Progenitor cell of endocrine pancreas (in vitro differentiated cells): ENCODE results near the gene CLBA1. TPM values are rescaled to one million over a fixed set of nuclear protein-coding genes. Genes with fewer than 3 reads are reported as not detected.

Experiments
- DNase-seq: peaks from one replicate; pipeline ENCODE4 v3.0.0; 2021; ENCODE audit warnings: low spot score; ENCODE audit not compliant: unreplicated experiment
- H3K27ac Mint-ChIP-seq: 2 replicates; pipeline ENCODE4 v1.8.0; 2021; ENCODE audit warnings: mild to moderate bottlenecking, moderate library complexity, mixed read lengths
- H3K27me3 Mint-ChIP-seq: 2 replicates; pipeline ENCODE4 v1.8.0; 2021; ENCODE audit warnings: mixed read lengths
- H3K36me3 Mint-ChIP-seq: 2 replicates; pipeline ENCODE4 v1.8.0; 2022; ENCODE audit warnings: mixed read lengths; ENCODE audit not compliant: insufficient read depth
- H3K4me1 Mint-ChIP-seq: 2 replicates; pipeline ENCODE4 v1.8.0; 2021; ENCODE audit warnings: low read depth, mixed read lengths
- H3K4me3 Mint-ChIP-seq: 2 replicates; pipeline ENCODE4 v1.8.0; 2021; ENCODE audit warnings: low read depth, mild to moderate bottlenecking, moderate library complexity, mixed read lengths
- H3K9me3 Mint-ChIP-seq: 2 replicates; pipeline ENCODE4 v1.8.0; 2021; ENCODE audit warnings: low read depth, mixed read lengths
- total RNA-seq: library from RNA; stranded (reverse); gene quantifications from 2 replicates; pipeline ENCODE4 v1.2.1, GENCODE V29; 2021
- TF ChIP-seq, protein P1 (sequence below): fragments of 200-600 bp; sonication (generic); IDR thresholded peaks from one replicate; pipeline ENCODE4 v1.5.0; 2021; ENCODE audit warnings: antibody characterized with exemption, mild to moderate bottlenecking; ENCODE audit not compliant: unreplicated experiment

CLBA1 gene
- total RNA-seq, 1 donor from 2014 or later: 20.8 TPM

GRCh38 chr14:105015242-105015641 is 29.7 kb downstream of the CLBA1 start:
- Mint-ChIP-seq H3K36me3 (no peaks in the 10 kb centered on the region), H3K27me3 (no peaks in the 10 kb centered on the region), H3K9me3 (no peaks in the 10 kb centered on the region), H3K4me1 (peaks cover 25% of the 10 kb centered on the region), H3K27ac (peak overlapping the region; percentile 49), H3K4me3 (no peak overlapping the region)
- TF ChIP-seq, protein P1, sequence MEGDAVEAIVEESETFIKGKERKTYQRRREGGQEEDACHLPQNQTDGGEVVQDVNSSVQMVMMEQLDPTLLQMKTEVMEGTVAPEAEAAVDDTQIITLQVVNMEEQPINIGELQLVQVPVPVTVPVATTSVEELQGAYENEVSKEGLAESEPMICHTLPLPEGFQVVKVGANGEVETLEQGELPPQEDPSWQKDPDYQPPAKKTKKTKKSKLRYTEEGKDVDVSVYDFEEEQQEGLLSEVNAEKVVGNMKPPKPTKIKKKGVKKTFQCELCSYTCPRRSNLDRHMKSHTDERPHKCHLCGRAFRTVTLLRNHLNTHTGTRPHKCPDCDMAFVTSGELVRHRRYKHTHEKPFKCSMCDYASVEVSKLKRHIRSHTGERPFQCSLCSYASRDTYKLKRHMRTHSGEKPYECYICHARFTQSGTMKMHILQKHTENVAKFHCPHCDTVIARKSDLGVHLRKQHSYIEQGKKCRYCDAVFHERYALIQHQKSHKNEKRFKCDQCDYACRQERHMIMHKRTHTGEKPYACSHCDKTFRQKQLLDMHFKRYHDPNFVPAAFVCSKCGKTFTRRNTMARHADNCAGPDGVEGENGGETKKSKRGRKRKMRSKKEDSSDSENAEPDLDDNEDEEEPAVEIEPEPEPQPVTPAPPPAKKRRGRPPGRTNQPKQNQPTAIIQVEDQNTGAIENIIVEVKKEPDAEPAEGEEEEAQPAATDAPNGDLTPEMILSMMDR: no peak
- DNase-seq: no peak

DNA sequence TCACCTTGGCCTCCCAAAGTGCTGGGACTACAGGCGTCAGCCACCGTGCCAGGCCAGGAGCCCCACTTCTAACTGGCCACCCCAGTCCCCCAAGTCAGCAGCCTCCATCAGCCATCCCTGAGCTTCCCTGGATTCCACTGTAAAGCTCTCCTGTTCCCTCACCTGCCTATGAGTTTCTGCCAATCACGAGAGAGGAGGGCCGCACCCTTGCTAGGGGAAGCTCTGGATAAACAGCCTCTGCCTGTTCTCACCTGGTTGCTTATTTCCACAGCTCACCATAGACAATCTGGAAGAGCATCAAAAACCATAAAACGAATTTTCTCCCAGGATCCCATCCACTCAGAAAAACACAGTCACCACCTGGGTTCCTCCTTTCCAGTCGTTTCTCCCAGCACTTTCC is 30.3 kb downstream of the CLBA1 start:
- no peak for DNase-seq
- H3K9me3 Mint-ChIP-seq: no peaks in the 10 kb centered on the region
- TF ChIP-seq, protein P1: no peak
- peak overlapping the region; percentile 33 for H3K27ac Mint-ChIP-seq
- no peaks in the 10 kb centered on the region for H3K36me3 Mint-ChIP-seq
- H3K27me3 Mint-ChIP-seq: no peaks in the 10 kb centered on the region
- peaks cover 25% of the 10 kb centered on the region for H3K4me1 Mint-ChIP-seq
- H3K4me3 Mint-ChIP-seq: no peak overlapping the region

DNA sequence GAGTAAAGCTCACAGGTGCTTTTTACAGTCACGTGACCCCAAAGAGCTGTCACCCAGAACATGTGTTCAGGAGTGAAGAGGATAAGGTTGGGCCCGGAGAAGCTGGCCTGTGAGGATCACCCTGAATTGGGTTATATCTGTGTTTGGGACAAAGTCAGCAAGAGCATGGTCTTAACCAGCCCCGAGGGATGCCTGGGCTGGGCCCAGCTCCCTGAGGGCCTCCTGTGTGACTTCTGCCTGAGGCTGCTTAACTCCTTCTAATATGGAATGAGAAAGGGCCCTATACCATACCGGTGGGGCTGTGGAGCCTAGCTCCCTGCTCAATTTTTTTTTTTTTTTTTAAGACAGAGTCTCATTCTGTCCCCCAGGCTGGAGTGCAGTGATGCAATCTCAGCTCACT is 32.8 kb downstream of the CLBA1 start:
- no peak overlapping the region for H3K27ac Mint-ChIP-seq
- no peaks in the 10 kb centered on the region for H3K9me3 Mint-ChIP-seq
- peaks cover 28% of the 10 kb centered on the region for H3K4me1 Mint-ChIP-seq

DNA sequence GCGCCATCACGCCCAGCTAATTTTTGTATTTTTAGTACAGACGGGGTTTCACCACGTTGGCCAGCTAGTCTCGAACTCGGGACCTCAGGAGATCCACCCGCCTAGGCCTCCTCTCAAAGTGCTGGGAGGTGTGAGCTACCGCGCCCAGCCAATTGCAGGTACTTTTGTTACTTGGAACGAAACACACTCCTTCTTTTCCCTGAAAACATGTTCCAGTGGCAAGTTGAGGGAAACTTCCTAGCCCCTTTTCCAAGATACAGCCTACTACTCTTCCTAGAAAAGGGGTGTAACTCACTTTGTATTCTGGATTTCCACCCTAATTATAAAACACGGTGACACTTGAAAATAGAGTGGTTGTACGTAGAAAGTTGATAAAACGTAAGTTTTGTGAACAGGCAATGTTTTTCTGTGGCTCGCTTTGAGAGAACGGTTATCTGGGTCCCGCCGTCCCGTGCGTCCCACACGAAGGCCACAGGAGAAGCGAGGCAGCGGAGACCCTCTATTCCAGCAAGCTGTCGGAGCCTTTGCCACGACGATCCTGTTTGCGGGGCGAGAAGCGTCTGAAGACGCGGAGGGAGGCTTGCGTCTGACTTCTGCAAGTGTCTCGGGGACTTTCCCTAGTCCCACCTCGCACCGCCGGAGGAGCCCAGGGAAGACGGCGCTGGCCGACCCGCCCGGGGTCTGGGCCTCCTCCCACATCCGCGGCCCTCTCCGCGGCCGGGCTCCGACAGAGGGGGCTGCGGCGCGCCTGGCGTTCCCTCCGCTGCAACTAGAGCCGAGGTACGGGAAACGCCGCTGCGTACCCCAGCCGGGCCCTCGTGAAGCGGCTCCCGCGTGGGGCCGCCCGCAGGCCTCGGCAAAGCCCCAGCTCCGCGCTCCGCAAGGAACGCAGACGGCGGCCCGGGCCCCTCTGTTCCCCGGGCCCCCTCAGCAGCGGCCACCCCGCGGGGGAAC is 34.5 kb downstream of the CLBA1 start:
- Mint-ChIP-seq H3K4me1 (peaks cover 27% of the 10 kb centered on the region), H3K36me3 (no peaks in the 10 kb centered on the region), H3K27ac (peak overlapping the region; percentile 96), H3K27me3 (no peaks in the 10 kb centered on the region), H3K9me3 (no peaks in the 10 kb centered on the region), H3K4me3 (peak overlapping the region; percentile 84)
- TF ChIP-seq, protein P1: peak; percentile 33
- DNase-seq: peak; percentile 49

More for the DNA sequence above, 32.8 kb downstream of the CLBA1 start:
- H3K36me3 Mint-ChIP-seq: no peaks in the 10 kb centered on the region
- TF ChIP-seq, protein P1: no peak
- DNase-seq: no peak
- peak overlapping the region; percentile 39 for H3K4me3 Mint-ChIP-seq
- H3K27me3 Mint-ChIP-seq: no peaks in the 10 kb centered on the region

DNA sequence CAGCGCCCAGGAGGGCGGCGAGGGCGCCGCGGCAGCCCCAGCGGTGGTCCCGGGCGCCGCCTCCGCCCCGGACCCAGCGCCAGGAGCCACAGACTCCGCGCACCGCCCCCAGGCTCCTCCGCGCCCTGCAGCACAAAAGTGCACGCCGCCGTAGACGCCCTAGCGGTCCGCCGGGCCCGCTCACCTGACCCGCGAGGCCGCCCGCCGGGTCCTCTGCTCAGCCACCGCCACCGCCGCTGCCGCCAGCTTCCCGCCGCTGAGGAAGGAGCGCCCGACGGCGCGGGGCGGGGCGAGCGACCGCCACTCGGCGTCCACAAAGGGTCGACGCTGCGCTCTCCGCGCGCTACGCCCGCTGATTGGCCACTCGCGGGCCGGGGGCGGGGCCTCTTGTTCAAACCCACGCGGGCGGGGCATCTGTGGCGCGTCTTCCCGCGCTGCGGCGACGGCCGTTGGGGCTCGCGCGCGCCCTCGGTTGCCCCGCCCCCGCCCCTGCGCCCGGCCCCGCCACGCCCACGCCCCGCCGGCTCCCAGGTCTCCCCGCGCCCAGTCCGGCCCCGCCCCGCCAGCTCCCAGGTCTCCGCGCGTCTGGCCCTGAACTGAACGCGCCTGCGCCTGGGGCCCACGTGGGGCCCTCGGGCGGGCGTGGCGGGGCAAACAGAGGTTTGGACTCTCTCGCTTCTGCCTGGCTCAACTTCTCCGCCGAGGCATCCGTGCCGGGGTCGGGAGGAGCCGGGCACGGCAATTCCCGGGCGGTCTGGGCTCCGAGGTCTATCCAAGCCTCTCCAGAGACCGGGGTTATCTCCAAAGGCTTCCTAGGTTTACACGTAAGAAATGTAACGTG is 35.4 kb downstream of the CLBA1 start, which contains the start of gene CDCA4:
Gene CDCA4 (minus strand): TSS at position 269 of the 841 bp plus-strand sequence. CDS start 9,154 bp downstream, outside the sequence.
- Mint-ChIP-seq H3K36me3 (no peaks in the 10 kb centered on the region), H3K27me3 (peaks cover 1% of the 10 kb centered on the region), H3K9me3 (no peaks in the 10 kb centered on the region), H3K4me3 (peak within 1 kb of the TSS; percentile 84), H3K4me1 (peaks cover 26% of the 10 kb centered on the region), H3K27ac (peak within 1 kb of the TSS; percentile 97)
- DNase-seq: peak; percentile 99
- TF ChIP-seq, protein P1: no peak
